GM12878 (cell line): ENCODE data around the gene PPP2R5A. TPM values are rescaled to one million over a fixed set of nuclear protein-coding genes. Genes with fewer than 3 reads are reported as not detected.

Experiments
- HDGF ChIP-seq: fragments of 450-650 bp; IDR thresholded peaks from 2 replicates; pipeline ENCODE4 v1.6.1; 2016; ENCODE audit warnings: antibody characterized with exemption
- IKZF1 ChIP-seq: fragments of 450-650 bp; conservative IDR thresholded peaks from 2 replicates; pipeline ENCODE4 v1.6.1; 2017; ENCODE audit warnings: antibody characterized with exemption, mild to moderate bottlenecking
- MAX ChIP-seq: IDR thresholded peaks from 2 replicates; pipeline ENCODE4 v1.6.1; 2012; ENCODE audit warnings: low read depth, low read length, improper control_type of control experiment
- MLLT1 ChIP-seq: fragments of 450-650 bp; IDR thresholded peaks from 2 replicates; pipeline ENCODE4 v1.6.1; 2016; ENCODE audit warnings: mild to moderate bottlenecking
- MYC ChIP-seq: IDR thresholded peaks from 2 replicates; pipeline ENCODE4 v1.6.1; 2011; ENCODE audit warnings: mild to moderate bottlenecking, low read length, moderate library complexity, inconsistent platforms; ENCODE audit not compliant: insufficient read depth, insufficient replicate concordance, insufficient read length, severe bottlenecking
- NFYB ChIP-seq: IDR thresholded peaks from 2 replicates; pipeline ENCODE4 v1.6.1; 2011; ENCODE audit warnings: low read depth, mild to moderate bottlenecking, low read length, improper control_type of control experiment, moderate library complexity; ENCODE audit not compliant: insufficient read depth
- NKRF ChIP-seq: fragments of 450-650 bp; conservative IDR thresholded peaks from 2 replicates; pipeline ENCODE4 v1.6.1; 2017; ENCODE audit warnings: mild to moderate bottlenecking, moderate library complexity
- NR2F1 ChIP-seq: fragments of 450-650 bp; conservative IDR thresholded peaks from 2 replicates; pipeline ENCODE4 v1.6.1; 2017; ENCODE audit warnings: mild to moderate bottlenecking
- RCOR1 ChIP-seq: conservative IDR thresholded peaks from 2 replicates; pipeline ENCODE4 v1.6.1; 2012; ENCODE audit warnings: low read depth, low read length, improper control_type of control experiment
- RELB ChIP-seq: fragments of 450-650 bp; IDR thresholded peaks from 2 replicates; pipeline ENCODE4 v1.6.1; 2017; ENCODE audit warnings: low read depth, mild to moderate bottlenecking, moderate library complexity
- SPI1 ChIP-seq: IDR thresholded peaks from 2 replicates; pipeline ENCODE4 v1.6.1; 2011; ENCODE audit warnings: low read depth, mild to moderate bottlenecking, low read length, moderate library complexity, borderline replicate concordance; ENCODE audit not compliant: insufficient read depth
- TCF12 ChIP-seq: IDR thresholded peaks from 2 replicates; pipeline ENCODE4 v1.6.1; 2011; ENCODE audit warnings: low read depth, mild to moderate bottlenecking, low read length
- ZNF384 ChIP-seq: IDR thresholded peaks from 2 replicates; pipeline ENCODE4 v1.6.1; 2012; ENCODE audit warnings: low read depth, mild to moderate bottlenecking, low read length, improper control_type of control experiment, borderline replicate concordance
- ZZZ3 ChIP-seq: IDR thresholded peaks from 2 replicates; pipeline ENCODE4 v1.6.1; 2011; ENCODE audit warnings: low read depth; ENCODE audit not compliant: control insufficient read depth, insufficient read length
- polyA plus RNA-seq, 11 experiments: library from polyadenylated mRNA; depleted of rRNA in 4 of 11; unstranded in 6 of 11; stranded (reverse) in 5 of 11; fragments of >200 nt; fragmentation: Nextera tagmentation in 4 of 11; fragmentation: Illumina TruSeq in 1 of 11; extraction: Ambion mirVana in 4 of 11; extraction: Trizol in 1 of 11; gene quantifications; 1 replicate in 1 of 11; 2 replicates in 10 of 11; pipeline versions ENCODE4 v1.2.1 to v1.2.3, GENCODE V29; 2011 to 2016; ENCODE audit warnings: inconsistent platforms in 2 of 11, missing spikeins in 2 of 11, low read depth in 1 of 11
- total RNA-seq, 4 experiments: library from RNA; depleted of rRNA in 3 of 4; stranded (reverse); fragments of >200 nt in 3 of 4; fragmentation: Illumina TruSeq in 1 of 4; extraction: Trizol in 1 of 4; gene quantifications; 2 replicates each; pipeline versions ENCODE4 v1.2.1 to v1.2.3, GENCODE V29; 2013 to 2021

PPP2R5A gene
- total and polyA plus RNA-seq, 10 of the 15 experiments (the other 5 are each of a cell fraction or from before 2014, with no cell fraction given) = 15.4 to 40.6 (median 32.5) TPM

GRCh38 chr1:212256369-212256768, 28.8 kb upstream of the PPP2R5A start (continued):
- no peak for TF ChIP-seq RELB
- TF ChIP-seq MLLT1 = 0 out of 2 replicates have a peak, but pooled peaks have one; percentile 26
- TF ChIP-seq MAX = no peak
- TF ChIP-seq NFYB = 0 out of 2 replicates have a peak, but pooled peaks have one; percentile 38
- TF ChIP-seq NKRF = no peak
- TF ChIP-seq MYC = no peak
- 0 out of 2 replicates have a peak, but pooled peaks have one; percentile 17 for TF ChIP-seq ZNF384
- TF ChIP-seq RCOR1 = no peak
- TF ChIP-seq TCF12 = no peak
- TF ChIP-seq HDGF = 0 out of 2 replicates have a peak, but pooled peaks have one; percentile 37
- 0 out of 2 replicates have a peak, but pooled peaks have one; percentile 24 for TF ChIP-seq SPI1
- no peak for TF ChIP-seq ZZZ3
- no peak for TF ChIP-seq IKZF1
- TF ChIP-seq NR2F1 = no peak
